Ishikawa (cell line): ENCODE measurements around the gene PDHA1.

Source experiments
- CEBPB ChIP-seq: IDR thresholded peaks from 2 replicates; pipeline ENCODE4 v1.6.1; 2012
- EGR1 ChIP-seq: IDR thresholded peaks from 2 replicates; pipeline ENCODE4 v1.6.1; 2012
- FOXM1 ChIP-seq: IDR thresholded peaks from 2 replicates; pipeline ENCODE4 v1.6.1; 2012; ENCODE audit warnings: low read depth, borderline replicate concordance
- MAX ChIP-seq: IDR thresholded peaks from 2 replicates; pipeline ENCODE4 v1.6.1; 2012
- NFIC ChIP-seq: IDR thresholded peaks from 2 replicates; pipeline ENCODE4 v1.6.1; 2012
- REST ChIP-seq: IDR thresholded peaks from 2 replicates; pipeline ENCODE4 v1.6.1; 2012; ENCODE audit warnings: low read depth, mild to moderate bottlenecking
- TAF1 ChIP-seq: IDR thresholded peaks from 2 replicates; pipeline ENCODE4 v1.6.1; 2012; ENCODE audit warnings: low read depth, mild to moderate bottlenecking
- USF1 ChIP-seq: IDR thresholded peaks from 2 replicates; pipeline ENCODE4 v1.6.1; 2012
- YY1 ChIP-seq: IDR thresholded peaks from 2 replicates; pipeline ENCODE4 v1.6.1; 2012; ENCODE audit warnings: low read depth

GRCh38 chrX:19303256-19303880 lies 40.4 kb upstream of the PDHA1 start:
- TF ChIP-seq EGR1 (no peak), USF1 (no peak), NFIC (no peak), MAX (no peak), CEBPB (no peak), REST (no peak), FOXM1 (no peak), TAF1 (no peak), YY1 (no peak)
